A549 treated with dexamethasone at 1 μM for 4 hours (cell line): Measurements from ENCODE around the gene MYRF. TPM values are rescaled to one million over a fixed set of nuclear protein-coding genes. Genes with fewer than 3 reads are reported as not detected.

ENCODE experiments used
- total RNA-seq: library from RNA; stranded (reverse); fragments of 200-300 nt; extraction: Qiagen RNA extraction; gene quantifications from 5 replicates; pipeline ENCODE4 v1.2.3, GENCODE V29; 2022

The MYRF gene
- total RNA-seq: 12.7 to 21.6 TPM (median 18.9 TPM) in 5 replicates

GRCh38 chr11:61752117-61752924, at the start of gene MYRF:
TSS of gene MYRF (plus strand) at chr11:61752636. CDS start at chr11:61752745, 109 bp downstream.

GRCh38 chr11:61792310-61793082, 40.1 kb downstream of the MYRF start, which contains the start of the genes FEN1 and TMEM258:
TSS of gene FEN1 (plus strand) at chr11:61792911. CDS start at chr11:61795362, 2,451 bp downstream.
TSS of gene TMEM258 (minus strand) at chr11:61792599. CDS start at chr11:61792558, 41 bp downstream.

GRCh38 chr11:61816736-61817455, 64.5 kb downstream of the MYRF start, which contains the start of gene FADS1:
TSS of gene FADS1 (minus strand) at chr11:61817003. CDS start at chr11:61816929, 74 bp downstream.

GRCh38 chr11:61827571-61828378, 75.3 kb downstream of the MYRF start, which contains the start of gene FADS2:
TSS of gene FADS2 (plus strand) at chr11:61828300. CDS start at chr11:61828391, 91 bp downstream.

Other genes with a start within 250 kb of the MYRF start
- gene LRRC10B, start 243.9 kb upstream of the MYRF start, total RNA-seq: 0.07 to 0.28 TPM (median 0.18 TPM) in 5 replicates
- gene SYT7, start 171.6 kb upstream of the MYRF start, total RNA-seq: 1.0 to 1.7 TPM (median 1.5 TPM) in 5 replicates
- gene DAGLA, start 72.2 kb upstream of the MYRF start, total RNA-seq: 4.6 to 8.6 TPM (median 7.7 TPM) in 5 replicates
- 170 to 298 TPM (median 191 TPM) in 5 replicates for gene TMEM258, start 40.0 kb downstream of the MYRF start, total RNA-seq
- gene FEN1, start 40.3 kb downstream of the MYRF start, total RNA-seq: 91.0 to 106 TPM (median 96.1 TPM) in 5 replicates
- gene FADS1, start 64.4 kb downstream of the MYRF start, total RNA-seq: 179 to 276 TPM (median 220 TPM) in 5 replicates
- 329 to 455 TPM (median 388 TPM) in 5 replicates for gene FADS2, start 75.7 kb downstream of the MYRF start, total RNA-seq
- 55.7 to 91.5 TPM (median 78.5 TPM) in 5 replicates for gene FADS3, start 138.9 kb downstream of the MYRF start, total RNA-seq
- gene RAB3IL1, start 164.9 kb downstream of the MYRF start, total RNA-seq: 17.7 to 26.3 TPM (median 21.6 TPM) in 5 replicates
- gene BEST1, start 197.7 kb downstream of the MYRF start, total RNA-seq: 1.3 to 5.6 TPM (median 1.6 TPM) in 5 replicates
- 12,177 to 22,454 TPM (median 20,238 TPM) in 5 replicates for gene FTH1, start 215.0 kb downstream of the MYRF start, total RNA-seq